ENCODE measurements around the gene F10. TPM values are rescaled to one million over a fixed set of nuclear protein-coding genes. Genes with fewer than 3 reads are reported as not detected.
A peak's percentile ranks its signal among the peaks of the same experiment; 100 is the strongest.

Gene F10
- total RNA-seq, 1 experiment from 2014 or later, result not detected

DNA sequence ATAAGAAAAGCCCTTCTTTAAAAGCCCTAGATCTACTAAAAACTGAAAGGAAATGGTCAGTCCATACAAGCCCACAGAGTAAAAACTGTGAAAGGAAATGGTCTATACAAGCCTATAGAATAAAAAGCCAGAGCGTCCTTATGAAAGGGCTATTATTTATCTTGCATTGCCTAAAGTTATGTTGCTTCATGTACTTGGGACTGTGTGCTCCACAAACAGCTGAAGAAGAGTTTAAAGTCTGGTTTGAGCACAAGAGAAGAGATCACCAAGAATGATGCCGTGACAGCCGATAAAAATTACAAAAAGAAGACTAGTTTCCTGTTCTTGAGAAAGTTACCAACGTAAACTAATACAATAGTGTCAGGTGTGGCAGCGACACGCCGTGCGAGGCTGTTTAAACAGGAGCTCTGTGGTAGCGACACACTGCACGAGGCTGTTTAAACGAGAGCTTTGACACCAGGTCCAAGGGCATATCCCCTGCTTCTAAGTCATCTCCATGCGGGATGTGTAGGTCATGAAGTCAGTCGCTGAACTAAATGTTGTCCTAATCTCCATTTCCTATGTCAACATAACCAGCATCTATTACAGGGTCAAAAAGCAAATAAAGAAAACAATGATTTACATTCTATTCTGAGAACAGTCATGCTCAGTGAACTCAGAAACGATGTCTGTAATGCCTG is 61.0 kb downstream of the F10 start:
- TF ChIP-seq CTCF (conservative IDR thresholded peaks at IDR 0.05; ENCODE audit: low read depth, low read length) (no peak), EZH2 (IDR thresholded peaks at IDR 0.05; ENCODE audit: borderline replicate concordance, low read depth, low read length, poor library complexity, severe bottlenecking) (no peak)
- Histone ChIP-seq H3K36me3 (ENCODE audit: insufficient read depth, low read length, poor library complexity, severe bottlenecking) (peaks cover 60% of the 10 kb centered on the region), H3K27ac (ENCODE audit: low read depth, low read length, poor library complexity, severe bottlenecking) (no peak overlapping the region), H3K4me1 (ENCODE audit: insufficient read depth, low read length, poor library complexity, severe bottlenecking) (peaks cover 6% of the 10 kb centered on the region), H3K9me3 (ENCODE audit: low read depth, low read length, poor library complexity, severe bottlenecking) (no peaks in the 10 kb centered on the region), H3K4me3 (ENCODE audit: low read depth, low read length, poor library complexity, severe bottlenecking) (no peak overlapping the region), H3K27me3 (replicated peaks; ENCODE audit: insufficient read depth, low read depth, low read length, poor library complexity) (no peaks in the 10 kb centered on the region)
- POLR2A ChIA-PET (ENCODE audit: low non-redundant PET), result no interaction called here
- intact Hi-C loops (cut with micrococcal nuclease; ENCODE audit: unreplicated experiment), result no loop called here
- no peak for DNase-seq (ENCODE audit: low spot score)
- CTCF ChIA-PET, result no interaction called here
- no TSS peak for BruUV-seq (replicated peaks)

DNA sequence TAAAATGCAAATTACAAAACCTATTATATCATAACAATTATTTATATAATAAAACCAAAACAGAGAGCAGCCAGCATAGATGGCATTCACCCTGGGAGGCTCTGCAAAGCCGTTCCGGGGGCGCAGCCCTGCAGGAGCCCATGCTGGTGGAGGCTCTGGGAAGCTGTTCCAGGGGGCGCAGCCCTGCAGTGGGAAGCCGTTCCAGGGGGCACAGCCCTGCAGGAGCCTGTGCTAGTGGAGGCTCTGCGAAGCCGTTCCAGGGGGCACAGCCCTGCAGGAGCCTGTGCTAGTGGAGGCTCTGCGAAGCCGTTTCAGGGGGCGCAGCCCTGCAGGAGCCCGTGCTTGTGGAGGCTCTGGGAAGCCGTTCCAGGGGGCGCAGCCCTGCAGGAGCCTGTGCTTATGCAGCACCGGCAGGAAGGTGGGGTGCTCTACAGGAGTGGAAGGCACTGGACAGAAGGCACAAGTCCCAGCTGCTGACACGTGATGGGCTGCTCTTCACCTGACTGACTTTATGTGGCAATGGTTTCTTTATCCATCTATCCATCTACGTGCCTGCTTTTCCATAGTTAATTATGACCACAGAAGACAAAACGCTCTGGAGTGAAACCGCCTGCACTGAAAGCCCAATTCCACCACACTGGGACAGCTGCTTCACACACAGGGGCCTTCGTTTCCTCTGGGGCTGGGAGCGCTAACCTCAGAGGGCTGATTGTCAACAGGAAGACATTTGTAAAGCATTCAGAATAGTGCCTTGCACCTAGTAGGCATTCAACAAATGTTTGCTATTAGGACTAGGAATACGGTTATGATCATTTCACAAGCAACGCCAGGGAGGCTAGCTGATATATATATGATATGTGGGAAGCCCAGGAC is 62.2 kb downstream of the F10 start:
- CTCF ChIA-PET, result no interaction called here
- no peak for TF ChIP-seq CTCF (conservative IDR thresholded peaks at IDR 0.05; ENCODE audit: low read depth, low read length)
- no peak for TF ChIP-seq EZH2 (IDR thresholded peaks at IDR 0.05; ENCODE audit: borderline replicate concordance, low read depth, low read length, poor library complexity, severe bottlenecking)
- no TSS peak for BruUV-seq (replicated peaks)
- DNase-seq (ENCODE audit: low spot score), result no peak
- Histone ChIP-seq H3K36me3 (ENCODE audit: insufficient read depth, low read length, poor library complexity, severe bottlenecking) (peaks cover 55% of the 10 kb centered on the region), H3K4me3 (ENCODE audit: low read depth, low read length, poor library complexity, severe bottlenecking) (no peak overlapping the region), H3K4me1 (ENCODE audit: insufficient read depth, low read length, poor library complexity, severe bottlenecking) (peaks cover 6% of the 10 kb centered on the region), H3K27ac (ENCODE audit: low read depth, low read length, poor library complexity, severe bottlenecking) (no peak overlapping the region), H3K9me3 (ENCODE audit: low read depth, low read length, poor library complexity, severe bottlenecking) (no peaks in the 10 kb centered on the region), H3K27me3 (replicated peaks; ENCODE audit: insufficient read depth, low read depth, low read length, poor library complexity) (no peaks in the 10 kb centered on the region)
- POLR2A ChIA-PET (ENCODE audit: low non-redundant PET), result no interaction called here
- intact Hi-C loops (cut with micrococcal nuclease; ENCODE audit: unreplicated experiment), result no loop called here

DNA sequence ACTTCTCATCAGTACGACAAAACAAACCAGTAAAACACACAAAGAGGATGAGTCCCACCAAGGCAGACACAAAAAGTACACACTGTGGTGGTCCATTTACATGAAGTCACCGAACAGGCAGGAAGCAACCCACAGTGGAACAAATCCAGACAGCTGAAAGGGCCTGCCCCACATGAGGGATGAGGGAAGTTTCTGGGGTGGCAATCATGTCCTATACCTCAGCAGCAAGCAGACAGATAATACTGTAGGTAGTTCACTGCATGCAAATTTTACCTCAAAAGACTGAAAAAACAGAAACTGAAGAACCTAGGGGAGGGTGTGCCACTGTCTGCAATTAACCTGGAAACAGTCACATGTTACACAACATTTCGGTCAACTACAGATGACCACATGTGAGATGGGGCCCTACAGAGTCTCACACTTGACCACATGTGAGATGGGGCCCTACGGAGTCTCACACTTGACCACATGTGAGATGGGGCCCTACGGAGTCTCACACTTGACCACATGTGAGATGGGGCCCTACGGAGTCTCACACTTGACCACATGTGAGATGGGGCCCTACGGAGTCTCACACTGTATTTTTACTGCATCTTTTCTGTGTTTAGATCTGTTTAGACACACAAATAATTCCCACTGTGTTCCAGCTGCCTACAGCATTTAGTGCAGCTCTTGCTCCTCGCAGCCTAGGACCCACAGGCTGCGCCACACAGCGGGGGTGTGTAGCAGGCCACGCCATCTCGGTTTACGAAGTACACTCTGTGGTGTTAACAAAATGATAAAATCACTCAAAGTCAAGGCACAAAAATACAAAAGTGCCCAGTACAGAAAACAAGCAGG is 63.7 kb downstream of the F10 start:
- H3K27me3 ChIP-seq (replicated peaks; ENCODE audit: insufficient read depth, low read depth, low read length, poor library complexity), result no peaks in the 10 kb centered on the region
- no peaks in the 10 kb centered on the region for H3K9me3 ChIP-seq (ENCODE audit: low read depth, low read length, poor library complexity, severe bottlenecking)
- H3K4me3 ChIP-seq (ENCODE audit: low read depth, low read length, poor library complexity, severe bottlenecking), result no peak overlapping the region
- peak; percentile 41 for DNase-seq (ENCODE audit: low spot score)
- peaks cover 51% of the 10 kb centered on the region for H3K36me3 ChIP-seq (ENCODE audit: insufficient read depth, low read length, poor library complexity, severe bottlenecking)
- TF ChIP-seq CTCF (conservative IDR thresholded peaks at IDR 0.05; ENCODE audit: low read depth, low read length), result no peak
- no peak for TF ChIP-seq EZH2 (IDR thresholded peaks at IDR 0.05; ENCODE audit: borderline replicate concordance, low read depth, low read length, poor library complexity, severe bottlenecking)
- POLR2A ChIA-PET (ENCODE audit: low non-redundant PET), result no interaction called here
- no TSS peak for BruUV-seq (replicated peaks)
- CTCF ChIA-PET, result no interaction called here
- H3K27ac ChIP-seq (ENCODE audit: low read depth, low read length, poor library complexity, severe bottlenecking), result peak overlapping the region; percentile 21
- intact Hi-C loops (cut with micrococcal nuclease; ENCODE audit: unreplicated experiment), result no loop called here
- peaks cover 6% of the 10 kb centered on the region for H3K4me1 ChIP-seq (ENCODE audit: insufficient read depth, low read length, poor library complexity, severe bottlenecking)

Measured in A673 (cell line).